Stimulated activated CD4-positive, alpha-beta T cell treated with anti-CD3 and anti-CD28 coated beads, TNF-alpha, amount 100 ng/mL, for 1 hour (primary cell): ENCODE results near the gene AHCYL2.
"Not testable (repeated sequence)": the region's sequence is repeated elsewhere in the genome, so short reads cannot be mapped to it uniquely, and the experiment has no call there.

Experiments used
- DNase-seq, 3 donors: peaks; one replicate each; pipeline ENCODE4 v3.0.0-alpha.2; 2020; ENCODE audit warnings: low read depth in 3 of 3, low spot score in 1 of 3

AHCYL2 gene

GRCh38 chr7:129208667-129209066 is 16.2 kb upstream of the AHCYL2 start:
- DNase-seq = no peak

DNA sequence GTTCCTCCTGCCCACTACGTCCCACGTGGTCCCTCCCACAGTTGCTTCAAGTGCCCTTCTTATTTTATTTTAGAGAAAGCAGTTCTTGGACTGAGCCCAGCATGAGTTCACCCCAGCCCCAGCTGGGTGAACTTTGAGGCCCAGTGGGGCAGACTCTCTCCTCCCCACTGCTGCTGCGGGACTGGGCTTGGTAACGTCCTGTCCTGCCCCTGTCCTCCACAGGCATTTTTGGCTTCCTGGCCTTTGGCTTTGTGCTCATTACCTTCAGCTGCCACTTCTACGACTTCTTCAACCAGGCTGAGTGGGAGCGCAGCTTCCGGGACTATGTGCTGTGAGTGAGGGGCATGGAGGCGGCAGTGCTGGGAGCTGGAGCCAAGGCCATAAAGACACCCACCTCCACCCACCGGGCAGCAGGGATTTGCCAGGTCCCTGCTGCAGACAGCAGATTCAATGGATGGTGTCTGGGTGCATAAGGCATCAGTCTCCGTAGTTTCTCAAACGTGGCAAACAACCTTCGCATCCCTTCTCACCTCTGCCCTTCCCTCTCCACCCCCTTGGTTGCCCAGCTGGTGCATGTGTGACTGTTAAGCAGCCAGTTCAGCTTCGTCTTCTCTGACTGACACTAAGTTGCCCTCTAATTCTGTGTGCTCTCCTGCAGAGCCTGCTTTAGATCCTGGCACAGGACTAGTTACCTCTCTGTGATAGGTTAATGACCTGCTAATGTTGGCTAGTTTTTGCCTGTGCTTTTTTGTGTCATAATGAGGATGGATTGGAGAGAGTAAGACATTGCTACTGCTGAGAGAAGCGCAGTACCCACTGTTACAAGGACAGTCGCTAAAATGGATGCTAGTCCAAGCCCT is 15.5 kb upstream of the AHCYL2 start:
- DNase-seq = no peak

DNA sequence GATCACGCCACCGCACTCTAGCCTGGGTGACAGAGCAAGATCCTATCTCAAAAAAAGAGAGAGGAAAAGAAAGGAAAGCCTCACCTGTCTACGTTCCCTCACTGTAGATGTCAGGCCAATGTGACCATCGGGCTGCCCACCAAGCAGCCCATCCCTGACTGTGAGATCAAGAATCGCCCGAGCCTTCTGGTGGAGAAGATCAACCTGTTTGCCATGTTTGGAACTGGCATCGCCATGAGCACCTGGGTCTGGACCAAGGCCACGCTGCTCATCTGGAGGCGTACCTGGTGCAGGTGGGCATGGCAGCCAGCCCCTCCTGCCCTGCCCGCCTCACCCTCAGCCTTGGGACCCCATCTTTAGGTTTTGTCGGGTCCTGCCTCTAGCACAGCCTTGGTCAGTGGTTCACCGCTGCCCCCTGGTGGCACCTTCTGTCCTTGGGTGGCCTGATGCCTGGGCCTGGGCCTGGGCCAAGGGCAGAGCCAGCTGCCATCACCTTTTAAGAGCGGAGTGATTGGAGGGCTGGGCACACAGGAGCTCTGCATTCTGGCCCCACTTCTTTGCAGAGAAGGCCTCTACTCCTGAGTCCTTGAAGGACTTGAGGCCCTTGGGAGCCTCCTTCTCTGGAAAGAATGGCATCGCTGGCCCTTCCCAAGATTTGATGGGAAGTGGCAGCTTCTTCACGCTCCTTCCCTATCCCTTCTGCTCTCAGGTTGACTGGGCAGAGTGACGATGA is 14.4 kb upstream of the AHCYL2 start:
- DNase-seq = peak in 2 of 3 donors; percentile 13 to 58

GRCh38 chr7:129210989-129211312 is 13.9 kb upstream of the AHCYL2 start:
- DNase-seq = no peak

DNA sequence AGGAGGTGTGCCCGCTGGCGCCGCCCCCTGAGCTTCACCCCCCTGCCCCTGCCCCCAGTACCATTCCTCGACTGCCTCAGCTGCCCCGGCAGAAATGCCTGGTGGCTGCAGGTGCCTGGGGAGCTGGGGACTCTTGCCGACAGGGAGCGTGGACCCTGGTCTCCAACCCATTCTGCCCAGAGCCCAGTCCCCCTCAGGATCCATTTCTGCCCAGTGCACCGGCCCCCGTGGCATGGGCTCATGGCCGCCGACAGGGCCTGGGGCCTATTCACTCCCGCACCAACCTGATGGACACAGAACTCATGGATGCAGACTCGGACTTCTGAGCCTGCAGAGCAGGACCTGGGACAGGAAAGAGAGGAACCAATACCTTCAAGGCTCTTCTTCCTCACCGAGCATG is 12.7 kb upstream of the AHCYL2 start:
- no peak for DNase-seq

DNA sequence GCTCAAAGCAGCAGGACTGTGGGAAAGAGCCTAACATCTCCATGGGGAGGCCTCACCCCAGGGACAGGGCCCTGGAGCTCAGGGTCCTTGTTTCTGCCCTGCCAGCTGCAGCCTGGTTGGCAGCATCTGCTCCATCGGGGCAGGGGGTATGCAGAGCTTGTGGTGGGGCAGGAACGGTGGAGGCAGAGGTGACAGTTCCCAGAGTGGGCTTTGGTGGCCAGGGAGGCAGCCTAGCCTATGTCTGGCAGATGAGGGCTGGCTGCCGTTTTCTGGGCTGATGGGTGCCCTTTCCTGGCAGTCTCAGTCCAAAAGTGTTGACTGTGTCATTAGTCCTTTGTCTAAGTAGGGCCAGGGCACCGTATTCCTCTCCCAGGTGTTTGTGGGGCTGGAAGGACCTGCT is 12.2 kb upstream of the AHCYL2 start:
- no peak for DNase-seq

GRCh38 chr7:129213828-129214227 is 11.0 kb upstream of the AHCYL2 start:
- no peak for DNase-seq

- DNase-seq = not testable (repeated sequence)
Observed at GRCh38 chr7:129215691-129216090, 9.1 kb upstream of the AHCYL2 start.

DNA sequence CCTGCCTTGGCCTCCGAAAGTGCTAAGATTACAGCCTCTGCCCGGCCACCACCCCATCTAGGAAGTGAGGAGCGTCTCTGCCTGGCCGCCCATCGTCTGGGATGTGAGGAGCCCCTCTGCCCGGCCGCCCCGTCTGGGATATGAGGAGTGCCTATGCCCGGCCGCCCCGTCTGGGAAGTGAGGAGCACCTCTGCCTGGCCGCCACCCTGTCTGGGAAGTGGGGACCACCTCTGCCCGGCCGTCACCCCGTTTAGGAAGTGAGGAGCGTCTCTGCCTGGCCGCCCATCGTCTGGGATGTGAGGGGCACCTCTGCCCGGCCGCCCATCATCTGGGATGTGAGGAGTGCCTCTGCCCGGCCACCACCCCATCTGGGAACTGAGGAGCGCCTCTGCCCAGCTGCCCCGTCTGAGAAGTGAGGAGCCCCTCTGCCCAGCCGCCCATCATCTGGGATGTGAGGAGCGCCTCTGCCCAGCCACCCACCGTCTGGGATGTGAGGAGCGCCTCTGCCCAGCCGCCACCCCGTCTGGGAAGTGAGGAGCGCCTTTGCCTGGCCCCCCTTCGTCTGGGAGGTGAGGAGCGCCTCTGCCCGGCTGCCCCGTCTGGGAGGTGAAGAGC is 8.6 kb upstream of the AHCYL2 start:
- not testable (repeated sequence) for DNase-seq

- not testable (repeated sequence) for DNase-seq
Observed at GRCh38 chr7:129216821-129217416, 7.9 kb upstream of the AHCYL2 start.

- peak; percentile 43 to 62 (median 56) for DNase-seq
Observed at GRCh38 chr7:129218514-129219062, 6.2 kb upstream of the AHCYL2 start.

- DNase-seq = not testable (repeated sequence)
Observed at GRCh38 chr7:129219166-129219565, 5.7 kb upstream of the AHCYL2 start.

DNA sequence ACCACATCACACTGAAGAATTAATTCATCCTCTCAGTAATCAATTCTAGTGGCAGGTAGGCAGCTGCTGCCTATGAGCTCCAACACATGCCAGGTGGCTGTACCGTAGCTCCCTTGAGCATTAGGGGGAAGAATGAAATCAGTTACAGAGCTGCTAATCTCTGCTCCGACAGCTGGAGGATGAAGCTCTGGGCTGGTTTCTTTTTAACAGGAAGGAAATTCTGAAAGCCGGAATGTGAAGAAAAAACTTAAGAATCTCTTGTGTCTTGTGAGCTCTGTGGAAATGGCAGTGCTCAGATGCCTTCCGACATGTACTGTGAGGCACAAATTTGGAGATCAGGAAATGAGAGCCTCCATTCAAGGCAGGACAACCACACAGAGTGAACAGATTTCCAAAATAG is 2.8 kb upstream of the AHCYL2 start:
- no peak for DNase-seq

GRCh38 chr7:129225206-129225930 is 538 bp downstream of the AHCYL2 start:
- DNase-seq = peak in 2 of 3 donors; percentile 17 to 34

DNA sequence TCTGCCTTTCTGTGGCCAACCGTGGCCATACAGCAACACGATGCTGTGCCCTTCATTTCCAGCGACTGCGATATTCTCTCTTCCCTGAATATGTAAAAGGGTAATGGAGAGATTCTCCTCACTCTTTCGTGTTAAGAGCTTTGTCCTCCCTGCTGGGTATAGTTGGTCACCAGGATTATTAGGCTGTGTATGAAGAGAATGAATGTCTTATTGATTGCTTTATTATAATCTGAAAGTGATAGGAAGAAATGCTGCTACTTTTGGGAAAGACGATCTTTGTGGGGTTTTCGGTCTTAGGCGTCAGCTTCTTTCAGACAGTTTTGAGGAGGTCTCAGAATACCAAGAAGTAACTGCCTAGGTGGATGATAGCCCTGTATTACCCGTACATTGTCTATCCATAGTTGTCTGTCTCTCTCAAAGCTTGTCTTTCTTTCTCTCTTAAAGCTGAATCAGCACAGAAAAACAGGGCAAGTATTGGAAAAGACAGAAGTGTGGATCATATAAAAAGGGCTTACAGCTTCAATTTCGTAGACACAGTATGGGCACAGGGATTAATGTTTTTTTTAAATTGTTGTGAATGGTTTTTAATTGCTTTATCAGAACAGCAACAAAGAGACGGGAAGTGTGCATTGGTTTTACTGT is 1.2 kb downstream of the AHCYL2 start:
- no peak for DNase-seq

DNA sequence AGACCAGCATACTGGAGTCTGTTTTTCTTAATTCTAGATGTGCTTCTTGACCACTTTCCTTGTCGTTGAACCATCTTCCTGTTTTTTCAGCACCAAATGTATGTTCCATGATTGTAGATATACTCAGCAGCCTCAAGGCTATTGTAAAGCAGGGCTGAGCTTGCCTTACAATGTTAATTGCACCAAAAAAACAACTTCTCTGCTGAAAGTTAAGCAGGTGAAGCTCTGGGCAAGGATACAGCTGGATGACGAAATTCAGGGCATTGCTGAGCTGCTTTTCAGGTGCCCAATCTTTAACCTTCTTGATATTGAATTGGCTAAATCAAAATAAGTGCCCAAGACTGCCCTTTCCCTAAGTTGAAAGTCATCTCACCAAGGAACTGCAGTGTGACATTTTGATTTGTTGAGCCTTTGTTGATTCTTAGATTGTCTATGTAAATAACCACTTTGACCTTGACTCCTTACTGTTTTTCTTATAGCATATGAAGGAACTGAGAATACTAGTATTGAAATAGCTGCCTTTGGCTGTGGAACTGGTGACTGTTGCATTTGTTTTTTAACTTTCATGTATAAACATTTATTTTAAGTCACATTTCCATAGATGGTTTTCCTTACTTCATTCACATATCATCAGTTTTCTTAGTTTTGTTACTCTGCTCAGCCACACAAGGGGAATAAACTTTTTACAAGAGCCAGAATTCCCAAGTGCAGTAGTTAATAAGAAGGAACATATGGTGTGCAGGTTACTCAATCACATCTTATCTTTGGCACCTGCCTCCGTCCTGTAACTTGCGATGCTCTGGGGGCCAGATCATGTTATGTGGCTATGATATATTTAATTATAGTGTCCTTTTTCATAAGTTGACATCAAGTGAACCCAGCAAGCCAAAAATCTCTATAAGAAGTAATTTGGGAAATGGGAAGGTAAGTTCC is 3.1 kb downstream of the AHCYL2 start:
- DNase-seq = no peak

DNA sequence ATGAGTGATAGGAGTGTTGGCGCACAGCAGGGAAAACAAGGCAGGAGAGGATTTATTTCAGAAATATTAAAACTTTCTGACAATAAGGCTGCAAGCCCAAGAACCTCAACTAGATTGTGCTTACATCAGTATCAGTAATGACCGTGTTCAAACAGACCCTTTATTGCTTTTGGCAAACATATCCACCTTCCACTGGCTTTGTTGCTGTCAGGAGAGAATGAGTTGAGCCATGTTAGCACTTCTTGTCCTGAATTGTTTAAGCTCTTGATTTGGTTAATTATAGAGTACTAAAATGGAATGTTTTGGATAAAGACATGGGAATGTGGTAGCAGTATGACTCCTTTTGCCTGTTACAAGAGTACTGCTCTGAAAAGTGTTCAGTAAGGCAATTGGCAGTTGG is 3.8 kb downstream of the AHCYL2 start:
- DNase-seq = no peak

DNA sequence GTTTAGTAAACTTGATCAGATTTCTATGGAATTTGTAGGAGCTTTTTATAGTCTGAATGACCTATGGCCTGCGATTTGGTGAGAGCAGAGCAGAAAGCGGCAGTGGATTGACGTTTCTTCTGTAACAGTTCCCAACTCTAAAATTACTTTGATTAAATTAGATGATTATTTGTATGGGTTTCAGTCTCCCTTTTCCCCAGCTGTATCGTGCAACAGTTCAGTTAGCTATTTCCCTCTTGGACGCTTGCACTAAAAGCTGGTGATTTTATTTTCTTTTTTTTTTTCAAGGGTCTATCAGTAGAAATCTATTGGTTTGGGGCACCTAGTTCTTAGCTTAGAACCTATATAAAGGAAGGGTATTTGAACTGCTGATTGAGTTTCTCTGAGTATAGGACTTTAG is 6.8 kb downstream of the AHCYL2 start:
- DNase-seq = no peak

DNA sequence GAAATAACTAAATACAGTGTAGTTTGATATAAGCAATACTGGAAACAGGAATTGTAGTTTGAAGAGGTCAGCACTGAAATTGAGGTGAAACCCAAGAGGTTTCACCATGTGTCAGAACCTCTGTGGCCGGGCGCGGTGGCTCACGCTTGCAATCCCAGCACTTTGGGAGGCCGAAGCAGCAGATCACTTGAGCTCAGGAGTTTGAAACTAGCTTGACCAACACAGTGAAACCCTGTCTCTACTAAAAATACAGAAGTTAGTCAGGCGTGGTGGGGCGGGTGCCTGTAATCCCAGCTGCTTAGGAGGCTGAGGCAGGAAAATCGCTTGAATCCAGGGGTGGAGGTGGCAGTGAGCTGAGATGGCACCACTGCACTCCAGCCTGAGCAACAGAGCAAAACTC is 13.7 kb downstream of the AHCYL2 start:
- no peak for DNase-seq
